ENCODE results near the gene DOLK. TPM values are rescaled to one million over a fixed set of nuclear protein-coding genes. Genes with fewer than 3 reads are reported as not detected.

The DOLK gene
- total and polyA plus RNA-seq, 10 of the 15 experiments (the other 5 are each of a cell fraction or from before 2014, with no cell fraction given): 1.9 to 18.2 (median 9.1) TPM

DNA sequence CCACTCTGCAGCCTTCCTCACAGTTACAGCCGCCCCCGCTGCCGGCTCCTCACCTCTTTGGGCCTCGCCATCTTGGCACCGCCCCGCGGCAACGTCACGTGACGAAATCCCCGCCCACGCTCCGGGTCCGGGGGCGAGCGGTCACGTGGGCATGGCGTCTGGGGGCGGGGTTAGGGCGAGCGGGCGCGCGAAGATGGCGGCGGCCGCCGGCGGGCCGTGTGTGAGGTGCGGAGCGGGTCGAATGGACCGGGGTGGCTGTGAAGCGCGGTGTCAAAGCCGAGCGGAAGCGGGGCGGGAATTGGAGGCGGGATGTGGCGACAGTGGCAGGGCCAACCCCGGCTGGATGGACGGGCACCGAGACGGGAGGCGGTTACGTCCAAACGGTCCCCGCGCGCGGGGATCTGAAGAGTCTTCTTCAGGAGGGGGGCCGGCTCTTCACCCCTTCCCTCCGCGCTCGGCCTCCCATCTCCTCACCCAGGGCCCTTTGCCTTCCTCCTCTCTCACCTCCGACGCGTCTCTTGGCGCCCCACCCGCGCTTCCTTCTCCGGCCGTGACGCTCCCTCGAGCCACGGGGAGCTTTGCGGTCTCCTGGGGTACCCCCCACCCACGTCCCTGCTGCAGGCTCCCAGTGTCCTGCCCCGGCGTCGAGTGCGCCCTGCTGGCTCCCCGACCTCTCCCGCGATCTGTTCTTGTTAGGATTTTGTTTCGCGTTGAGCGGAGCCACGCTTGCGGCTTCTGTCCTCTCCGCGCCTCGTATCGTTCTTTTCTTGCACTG, at the start of gene DOLK, which contains the start of gene NUP188 (continued):
- TF ChIP-seq STAT3 (IDR thresholded peaks at IDR 0.05; ENCODE audit: low read depth, low read length) (no peak), WRNIP1 (IDR thresholded peaks at IDR 0.05; ENCODE audit: borderline replicate concordance, low read depth, low read length) (no peak), JUND (IDR thresholded peaks at IDR 0.05; ENCODE audit: low read depth, low read length) (0 out of 2 replicates have a peak, but pooled peaks have one; percentile 3), POLR2AphosphoS2 (IDR thresholded peaks at IDR 0.05; ENCODE audit: low read depth, low read length) (peak; percentile 91; the same call in 1 of the 2 replicates), ATF7 (IDR thresholded peaks at IDR 0.05; ENCODE audit: low read depth) (peak; percentile 56; the same call in 1 of the 2 replicates), MEF2A (IDR thresholded peaks at IDR 0.05; ENCODE audit: insufficient read depth, low read depth, low read length) (0 out of 2 replicates have a peak, but pooled peaks have one; percentile 37), SMC3 (IDR thresholded peaks at IDR 0.05; ENCODE audit: borderline replicate concordance, low read length) (no peak), SIX5 (IDR thresholded peaks at IDR 0.05; ENCODE audit: low read depth, low read length, severe bottlenecking) (no peak), GABPA (IDR thresholded peaks at IDR 0.05; ENCODE audit: low read depth) (no peak), EED (IDR thresholded peaks at IDR 0.05; ENCODE audit: low read depth) (no peak), KDM1A (IDR thresholded peaks at IDR 0.05; ENCODE audit: borderline replicate concordance) (no peak), PML (IDR thresholded peaks at IDR 0.05; ENCODE audit: low read length) (peak; percentile 92; the same call in 1 of the 2 replicates), SMAD5 (IDR thresholded peaks at IDR 0.05; ENCODE audit: low read depth) (peak; percentile 91; the same call in 1 of the 2 replicates), RAD51 (IDR thresholded peaks at IDR 0.05) (peak; percentile 99), LARP7 (IDR thresholded peaks at IDR 0.05) (peak; percentile 43; the same call in 1 of the 2 replicates), CHD4 (IDR thresholded peaks at IDR 0.05) (no peak), ZBED1 (IDR thresholded peaks at IDR 0.05; ENCODE audit: borderline replicate concordance) (no peak)
- TF ChIP-seq, protein P1, sequence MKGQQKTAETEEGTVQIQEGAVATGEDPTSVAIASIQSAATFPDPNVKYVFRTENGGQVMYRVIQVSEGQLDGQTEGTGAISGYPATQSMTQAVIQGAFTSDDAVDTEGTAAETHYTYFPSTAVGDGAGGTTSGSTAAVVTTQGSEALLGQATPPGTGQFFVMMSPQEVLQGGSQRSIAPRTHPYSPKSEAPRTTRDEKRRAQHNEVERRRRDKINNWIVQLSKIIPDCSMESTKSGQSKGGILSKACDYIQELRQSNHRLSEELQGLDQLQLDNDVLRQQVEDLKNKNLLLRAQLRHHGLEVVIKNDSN (IDR thresholded peaks at IDR 0.05; ENCODE audit: borderline replicate concordance, extremely low read length, insufficient read depth, low read depth, low read length): peak; percentile 100
- TF ChIP-seq, protein P2, sequence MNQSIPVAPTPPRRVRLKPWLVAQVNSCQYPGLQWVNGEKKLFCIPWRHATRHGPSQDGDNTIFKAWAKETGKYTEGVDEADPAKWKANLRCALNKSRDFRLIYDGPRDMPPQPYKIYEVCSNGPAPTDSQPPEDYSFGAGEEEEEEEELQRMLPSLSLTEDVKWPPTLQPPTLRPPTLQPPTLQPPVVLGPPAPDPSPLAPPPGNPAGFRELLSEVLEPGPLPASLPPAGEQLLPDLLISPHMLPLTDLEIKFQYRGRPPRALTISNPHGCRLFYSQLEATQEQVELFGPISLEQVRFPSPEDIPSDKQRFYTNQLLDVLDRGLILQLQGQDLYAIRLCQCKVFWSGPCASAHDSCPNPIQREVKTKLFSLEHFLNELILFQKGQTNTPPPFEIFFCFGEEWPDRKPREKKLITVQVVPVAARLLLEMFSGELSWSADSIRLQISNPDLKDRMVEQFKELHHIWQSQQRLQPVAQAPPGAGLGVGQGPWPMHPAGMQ (IDR thresholded peaks at IDR 0.05; ENCODE audit: borderline replicate concordance): no peak
- TF ChIP-seq, protein P3, sequence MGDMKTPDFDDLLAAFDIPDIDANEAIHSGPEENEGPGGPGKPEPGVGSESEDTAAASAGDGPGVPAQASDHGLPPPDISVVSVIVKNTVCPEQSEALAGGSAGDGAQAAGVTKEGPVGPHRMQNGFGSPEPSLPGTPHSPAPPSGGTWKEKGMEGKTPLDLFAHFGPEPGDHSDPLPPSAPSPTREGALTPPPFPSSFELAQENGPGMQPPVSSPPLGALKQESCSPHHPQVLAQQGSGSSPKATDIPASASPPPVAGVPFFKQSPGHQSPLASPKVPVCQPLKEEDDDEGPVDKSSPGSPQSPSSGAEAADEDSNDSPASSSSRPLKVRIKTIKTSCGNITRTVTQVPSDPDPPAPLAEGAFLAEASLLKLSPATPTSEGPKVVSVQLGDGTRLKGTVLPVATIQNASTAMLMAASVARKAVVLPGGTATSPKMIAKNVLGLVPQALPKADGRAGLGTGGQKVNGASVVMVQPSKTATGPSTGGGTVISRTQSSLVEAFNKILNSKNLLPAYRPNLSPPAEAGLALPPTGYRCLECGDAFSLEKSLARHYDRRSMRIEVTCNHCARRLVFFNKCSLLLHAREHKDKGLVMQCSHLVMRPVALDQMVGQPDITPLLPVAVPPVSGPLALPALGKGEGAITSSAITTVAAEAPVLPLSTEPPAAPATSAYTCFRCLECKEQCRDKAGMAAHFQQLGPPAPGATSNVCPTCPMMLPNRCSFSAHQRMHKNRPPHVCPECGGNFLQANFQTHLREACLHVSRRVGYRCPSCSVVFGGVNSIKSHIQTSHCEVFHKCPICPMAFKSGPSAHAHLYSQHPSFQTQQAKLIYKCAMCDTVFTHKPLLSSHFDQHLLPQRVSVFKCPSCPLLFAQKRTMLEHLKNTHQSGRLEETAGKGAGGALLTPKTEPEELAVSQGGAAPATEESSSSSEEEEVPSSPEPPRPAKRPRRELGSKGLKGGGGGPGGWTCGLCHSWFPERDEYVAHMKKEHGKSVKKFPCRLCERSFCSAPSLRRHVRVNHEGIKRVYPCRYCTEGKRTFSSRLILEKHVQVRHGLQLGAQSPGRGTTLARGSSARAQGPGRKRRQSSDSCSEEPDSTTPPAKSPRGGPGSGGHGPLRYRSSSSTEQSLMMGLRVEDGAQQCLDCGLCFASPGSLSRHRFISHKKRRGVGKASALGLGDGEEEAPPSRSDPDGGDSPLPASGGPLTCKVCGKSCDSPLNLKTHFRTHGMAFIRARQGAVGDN (IDR thresholded peaks at IDR 0.05): no peak; the same call in 1 of the 2 replicates
- TF ChIP-seq, protein P4, sequence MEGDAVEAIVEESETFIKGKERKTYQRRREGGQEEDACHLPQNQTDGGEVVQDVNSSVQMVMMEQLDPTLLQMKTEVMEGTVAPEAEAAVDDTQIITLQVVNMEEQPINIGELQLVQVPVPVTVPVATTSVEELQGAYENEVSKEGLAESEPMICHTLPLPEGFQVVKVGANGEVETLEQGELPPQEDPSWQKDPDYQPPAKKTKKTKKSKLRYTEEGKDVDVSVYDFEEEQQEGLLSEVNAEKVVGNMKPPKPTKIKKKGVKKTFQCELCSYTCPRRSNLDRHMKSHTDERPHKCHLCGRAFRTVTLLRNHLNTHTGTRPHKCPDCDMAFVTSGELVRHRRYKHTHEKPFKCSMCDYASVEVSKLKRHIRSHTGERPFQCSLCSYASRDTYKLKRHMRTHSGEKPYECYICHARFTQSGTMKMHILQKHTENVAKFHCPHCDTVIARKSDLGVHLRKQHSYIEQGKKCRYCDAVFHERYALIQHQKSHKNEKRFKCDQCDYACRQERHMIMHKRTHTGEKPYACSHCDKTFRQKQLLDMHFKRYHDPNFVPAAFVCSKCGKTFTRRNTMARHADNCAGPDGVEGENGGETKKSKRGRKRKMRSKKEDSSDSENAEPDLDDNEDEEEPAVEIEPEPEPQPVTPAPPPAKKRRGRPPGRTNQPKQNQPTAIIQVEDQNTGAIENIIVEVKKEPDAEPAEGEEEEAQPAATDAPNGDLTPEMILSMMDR (IDR thresholded peaks at IDR 0.05 in 2 of 3, conservative IDR thresholded peaks at IDR 0.05 in 1 of 3; ENCODE audit: control insufficient read depth in 2 of 3, extremely low read depth in 1 of 3, insufficient read depth in 1 of 3, low read depth in 3 of 3, low read length in 3 of 3): peak in 1 of 3 experiments; percentile 8; a peak in 1 of 6 replicates
